PC-3 (cell line): ENCODE measurements around the gene DEPDC1. TPM values are rescaled to one million over a fixed set of nuclear protein-coding genes. Genes with fewer than 3 reads are reported as not detected.
A peak's percentile ranks its signal among the peaks of the same experiment; 100 is the strongest.

Source experiments
- ATAC-seq: fragments of 200-7000 bp; cut with Tn5 transposase; 2 replicates; pipeline ENCODE4 v1.9.1; 2020; ENCODE audit warnings: mild to moderate bottlenecking, moderate library complexity
- BruUV-seq: library from RNA; stranded (reverse); fragments of 400-500 nt; replicated peaks from 2 replicates; lab custom pipeline; 2021; lab: Mats Ljungman, UMichigan
- CTCF ChIA-PET: fragments of 300-600 bp; sonication (Branson Sonifier 250); formaldehyde crosslinking; loops from one replicate; lab custom pipeline; 2022; ENCODE audit warnings: antibody characterized with exemption; lab: Charles Lee
- POLR2A ChIA-PET: fragments of 300-600 bp; sonication (Branson Sonifier 250); formaldehyde crosslinking; loops from one replicate; lab custom pipeline; 2022; ENCODE audit warnings: antibody characterized with exemption; ENCODE audit not compliant: unreplicated experiment; lab: Charles Lee
- DNase-seq: peaks from one replicate; pipeline ENCODE4 v3.0.0-alpha.2; 2015
- H2AFZ ChIP-seq: fragments of 300-600 bp; sonication (generic); 2 replicates; pipeline ENCODE4 v1.6.0; 2016; ENCODE audit warnings: antibody characterized with exemption, low read length
- H3F3A ChIP-seq: fragments of 300-600 bp; sonication (generic); one replicate; pipeline ENCODE4 v1.6.0; 2017; ENCODE audit warnings: antibody characterized with exemption, low read length, control low read depth, mild to moderate bottlenecking; ENCODE audit not compliant: unreplicated experiment
- H3K27ac ChIP-seq: fragments of 300-600 bp; sonication (generic); 2 replicates; pipeline ENCODE4 v1.5.1; 2016; ENCODE audit warnings: mild to moderate bottlenecking, low read length
- H3K27me3 ChIP-seq: fragments of 300-600 bp; sonication (generic); 2 replicates; pipeline ENCODE4 v1.6.1; 2016; ENCODE audit warnings: low read length, mixed read lengths
- H3K36me3 ChIP-seq: fragments of 300-600 bp; sonication (generic); 2 replicates; pipeline ENCODE4 v1.6.1; 2016; ENCODE audit warnings: low read depth, mixed run types, low read length, mixed read lengths
- H3K4me1 ChIP-seq: fragments of 300-600 bp; sonication (generic); 2 replicates; pipeline ENCODE4 v1.5.1; 2016; ENCODE audit warnings: low read length; ENCODE audit not compliant: insufficient read depth
- H3K4me2 ChIP-seq: fragments of 300-600 bp; sonication (generic); 2 replicates; pipeline ENCODE4 v1.6.0; 2016; ENCODE audit warnings: low read length
- H3K4me3 ChIP-seq: fragments of 300-600 bp; sonication (generic); 2 replicates; pipeline ENCODE4 v1.5.1; 2016; ENCODE audit warnings: mild to moderate bottlenecking, low read length, mixed read lengths
- H3K79me2 ChIP-seq: fragments of 300-600 bp; sonication (generic); 2 replicates; pipeline ENCODE4 v1.6.1; 2017; ENCODE audit warnings: low read length, mixed read lengths
- H3K9ac ChIP-seq: fragments of 300-600 bp; sonication (generic); 2 replicates; pipeline ENCODE4 v1.6.0; 2016; ENCODE audit warnings: mild to moderate bottlenecking, low read length
- H3K9me2 ChIP-seq: fragments of 300-600 bp; sonication (generic); replicated peaks from 2 replicates; pipeline ENCODE4 v1.6.1; 2016; ENCODE audit warnings: mixed run types, low read length, mixed read lengths
- H3K9me3 ChIP-seq: fragments of 300-600 bp; sonication (generic); 2 replicates; pipeline ENCODE4 v1.6.1; 2016; ENCODE audit warnings: low read length, mixed read lengths
- H4K20me1 ChIP-seq: fragments of 300-600 bp; sonication (generic); 2 replicates; pipeline ENCODE4 v1.6.1; 2016; ENCODE audit warnings: low read length, mixed read lengths
- EZH2 ChIP-seq: fragments of 300-600 bp; sonication (generic); IDR thresholded peaks from one replicate; pipeline ENCODE4 v1.6.1; 2017; ENCODE audit warnings: antibody characterized with exemption, mild to moderate bottlenecking, low read length; ENCODE audit not compliant: unreplicated experiment
- EZH2phosphoT487 ChIP-seq: fragments of 300-600 bp; sonication (generic); IDR thresholded peaks from 2 replicates; pipeline ENCODE4 v1.6.1; 2018; ENCODE audit warnings: mild to moderate bottlenecking, antibody characterized with exemption, low read length, borderline replicate concordance
- intact Hi-C: fragments of 100-400 bp; cut with micrococcal nuclease; formaldehyde crosslinking; loops from 2 replicates; pipeline ENCODE4 v1.9.0; 2023
- total RNA-seq: library from RNA; depleted of rRNA; stranded (reverse); fragments of >200 nt; gene quantifications from 2 replicates; pipeline ENCODE4 v1.2.3, GENCODE V29; 2014
- TF ChIP-seq, protein P1 (sequence below): fragments of 300-600 bp; sonication (generic); conservative IDR thresholded peaks from 2 replicates; pipeline ENCODE4 v1.5.1; 2017; ENCODE audit warnings: antibody characterized with exemption, low read depth, mild to moderate bottlenecking, low read length

The DEPDC1 gene
- total RNA-seq, 1 experiment from 2014 or later: 21.6 TPM

GRCh38 chr1:68460935-68461334 lies 35.9 kb downstream of the DEPDC1 start:
- H3K27ac ChIP-seq: no peak overlapping the region
- no peaks in the 10 kb centered on the region for H3K27me3 ChIP-seq
- H2AFZ ChIP-seq: no peak overlapping the region
- peaks cover 41% of the 10 kb centered on the region for H3K36me3 ChIP-seq
- H3K9me3 ChIP-seq: no peaks in the 10 kb centered on the region
- DNase-seq: no peak
- no TSS peak for BruUV-seq
- no peak for ATAC-seq
- H3K79me2 ChIP-seq: no peaks in the 10 kb centered on the region
- H3K9ac ChIP-seq: no peak overlapping the region
- intact Hi-C loops: no loop called here
- H3K4me1 ChIP-seq: no peaks in the 10 kb centered on the region
- H3K4me2 ChIP-seq: no peak overlapping the region
- no peak overlapping the region for H3K4me3 ChIP-seq
- H3K9me2 ChIP-seq: no peaks in the 10 kb centered on the region
- POLR2A ChIA-PET: no interaction called here
- TF ChIP-seq, protein P1, sequence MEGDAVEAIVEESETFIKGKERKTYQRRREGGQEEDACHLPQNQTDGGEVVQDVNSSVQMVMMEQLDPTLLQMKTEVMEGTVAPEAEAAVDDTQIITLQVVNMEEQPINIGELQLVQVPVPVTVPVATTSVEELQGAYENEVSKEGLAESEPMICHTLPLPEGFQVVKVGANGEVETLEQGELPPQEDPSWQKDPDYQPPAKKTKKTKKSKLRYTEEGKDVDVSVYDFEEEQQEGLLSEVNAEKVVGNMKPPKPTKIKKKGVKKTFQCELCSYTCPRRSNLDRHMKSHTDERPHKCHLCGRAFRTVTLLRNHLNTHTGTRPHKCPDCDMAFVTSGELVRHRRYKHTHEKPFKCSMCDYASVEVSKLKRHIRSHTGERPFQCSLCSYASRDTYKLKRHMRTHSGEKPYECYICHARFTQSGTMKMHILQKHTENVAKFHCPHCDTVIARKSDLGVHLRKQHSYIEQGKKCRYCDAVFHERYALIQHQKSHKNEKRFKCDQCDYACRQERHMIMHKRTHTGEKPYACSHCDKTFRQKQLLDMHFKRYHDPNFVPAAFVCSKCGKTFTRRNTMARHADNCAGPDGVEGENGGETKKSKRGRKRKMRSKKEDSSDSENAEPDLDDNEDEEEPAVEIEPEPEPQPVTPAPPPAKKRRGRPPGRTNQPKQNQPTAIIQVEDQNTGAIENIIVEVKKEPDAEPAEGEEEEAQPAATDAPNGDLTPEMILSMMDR: no peak
- TF ChIP-seq EZH2 (no peak), EZH2phosphoT487 (no peak)
- H3F3A ChIP-seq: no peaks in the 10 kb centered on the region
- CTCF ChIA-PET: no interaction called here
- no peaks in the 10 kb centered on the region for H4K20me1 ChIP-seq

DNA sequence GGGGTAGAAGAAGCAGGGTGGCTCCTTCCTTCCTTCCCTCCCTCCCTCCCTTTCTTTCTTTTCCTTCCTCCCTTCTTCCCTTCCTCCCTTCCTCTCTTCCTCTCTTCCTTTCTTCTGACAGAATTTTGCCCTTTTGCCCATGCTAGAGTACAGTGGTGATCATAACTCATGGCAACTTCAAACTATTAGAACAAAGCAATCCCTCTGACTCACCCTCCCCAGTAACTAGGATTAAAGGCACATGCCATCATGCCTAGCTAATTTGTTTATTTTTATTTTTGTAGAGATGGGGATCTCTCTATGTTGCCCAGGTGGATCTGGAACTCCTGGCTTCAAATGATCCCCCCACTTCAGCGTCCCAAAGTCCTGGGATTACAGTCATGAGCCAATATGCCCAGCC lies 37.1 kb downstream of the DEPDC1 start:
- Histone ChIP-seq H3K9me2 (no peaks in the 10 kb centered on the region), H3K4me2 (no peak overlapping the region), H3K4me1 (no peaks in the 10 kb centered on the region), H3K4me3 (no peak overlapping the region), H4K20me1 (no peaks in the 10 kb centered on the region), H3K9me3 (no peaks in the 10 kb centered on the region), H3K9ac (no peak overlapping the region), H3K27ac (no peak overlapping the region), H3F3A (no peaks in the 10 kb centered on the region), H3K27me3 (no peaks in the 10 kb centered on the region), H3K79me2 (no peaks in the 10 kb centered on the region), H2AFZ (no peak overlapping the region), H3K36me3 (peaks cover 33% of the 10 kb centered on the region)
- intact Hi-C loops: no loop called here
- DNase-seq (peak; percentile 26), ATAC-seq (peak; percentile 60)
- ChIA-PET CTCF (no interaction called here), POLR2A (no interaction called here)
- no TSS peak for BruUV-seq
- TF ChIP-seq, protein P1: no peak
- TF ChIP-seq EZH2phosphoT487 (no peak), EZH2 (no peak)

GRCh38 chr1:68459091-68459490 lies 37.8 kb downstream of the DEPDC1 start:
- Histone ChIP-seq H2AFZ (no peak overlapping the region), H3K79me2 (no peaks in the 10 kb centered on the region), H4K20me1 (no peaks in the 10 kb centered on the region), H3F3A (no peaks in the 10 kb centered on the region), H3K9me2 (no peaks in the 10 kb centered on the region), H3K9me3 (no peaks in the 10 kb centered on the region), H3K36me3 (peaks cover 30% of the 10 kb centered on the region), H3K9ac (no peak overlapping the region), H3K4me3 (no peak overlapping the region), H3K4me2 (no peak overlapping the region), H3K27ac (no peak overlapping the region), H3K4me1 (no peaks in the 10 kb centered on the region), H3K27me3 (no peaks in the 10 kb centered on the region)
- no peak for ATAC-seq
- no TSS peak for BruUV-seq
- no peak for TF ChIP-seq EZH2phosphoT487
- no peak for TF ChIP-seq EZH2
- TF ChIP-seq, protein P1: no peak
- no peak for DNase-seq
- ChIA-PET CTCF (no interaction called here), POLR2A (no interaction called here)
- intact Hi-C loops: no loop called here
